Body of pancreas (tissue), 4 donors: ENCODE measurements around the gene CSTPP1. TPM values are rescaled to one million over a fixed set of nuclear protein-coding genes. Genes with fewer than 3 reads are reported as not detected.

ENCODE experiments used
- ATAC-seq: fragments of 150-250 bp; one replicate; pipeline ENCODE4 v1.9.1; 2016
- DNase-seq, 4 donors: peaks; one replicate each; pipeline ENCODE4 v3.0.0-alpha.2; 2019
- H3K27ac ChIP-seq, 4 donors: fragments of 200-600 bp; sonication (generic); 1 replicate in 3 of 4; 2 replicates in 1 of 4; pipeline versions ENCODE4 v1.5.1 to v1.6.1; 2016 to 2019; ENCODE audit warnings: mild to moderate bottlenecking in 1 of 4, mixed read lengths in 1 of 4, moderate library complexity in 1 of 4
- H3K27me3 ChIP-seq, 2 donors: fragments of 200-600 bp; sonication (generic); one replicate each; pipeline ENCODE4 v1.6.0; 2016; ENCODE audit warnings: mild to moderate bottlenecking in 1 of 2
- H3K36me3 ChIP-seq, 2 donors: fragments of 200-600 bp; sonication (generic); replicated peaks in 1 of 2; 2 replicates each; pipeline ENCODE4 v1.5.1; 2016; ENCODE audit warnings: low read depth in 2 of 2; ENCODE audit not compliant: insufficient read depth in 1 of 2
- H3K4me1 ChIP-seq: fragments of 200-600 bp; sonication (generic); one replicate; pipeline ENCODE4 v1.6.0; 2016
- H3K4me3 ChIP-seq, 2 donors: fragments of 200-600 bp; sonication (generic); 1 replicate in 1 of 2; 2 replicates in 1 of 2; pipeline ENCODE4 v1.5.1; 2016 to 2019
- H3K9me3 ChIP-seq, 3 donors: fragments of 200-600 bp; sonication (generic); 1 replicate in 2 of 3; 2 replicates in 1 of 3; pipeline ENCODE4 v1.5.1; 2016
- CTCF ChIP-seq, 7 experiments: fragments of 450-650 bp in 4 of 7; fragments of 200-600 bp in 3 of 7; sonication (generic) in 3 of 7; IDR thresholded peaks; one replicate each; pipeline ENCODE4 v1.5.1; 2016 to 2019; ENCODE audit warnings: antibody characterized with exemption in 7 of 7
- POLR2A ChIP-seq, 3 donors: fragments of 450-650 bp; IDR thresholded peaks; one replicate each; pipeline ENCODE4 v1.6.1; 2016; ENCODE audit warnings: antibody characterized with exemption in 3 of 3, mild to moderate bottlenecking in 2 of 3
- WGBS, 2 donors: methylation state at CpG; one replicate each; pipeline ENCODE4 v1.1.5; 2017; 5-methylcytosine and 5-hydroxymethylcytosine counted together
- intact Hi-C: fragments of 100-400 bp; cut with DNase I; formaldehyde crosslinking; loops from one replicate; pipeline ENCODE4 v1.15.1; 2023
- total RNA-seq, 2 donors: library from RNA; depleted of rRNA; stranded (reverse); fragments of >200 nt; gene quantifications; one replicate each; pipeline ENCODE4 v1.1.0, GENCODE V29; 2016

The CSTPP1 gene
- total RNA-seq, 2 donors from 2014 or later: 11.2 to 13.2 TPM

GRCh38 chr11:46895821-46896220, 40.7 kb upstream of the CSTPP1 start:
- Histone ChIP-seq H3K9me3 (no peaks in the 10 kb centered on the region), H3K4me1 (peaks cover 4% of the 10 kb centered on the region), H3K36me3 (peaks cover 2 to 5% of the 10 kb centered on the region in 2 donors), H3K27ac (no peak overlapping the region), H3K27me3 (no peaks in the 10 kb centered on the region), H3K4me3 (no peak overlapping the region)
- intact Hi-C loops: no loop called here
- DNase-seq: peak; percentile 56 to 80 (median 69)
- TF ChIP-seq POLR2A (IDR thresholded peaks at IDR 0.05) (no peak), CTCF (IDR thresholded peaks at IDR 0.05) (no peak)
- no peak for ATAC-seq
- WGBS, 2 donors: 18 to 50% methylated on average over 3 to 10 of the region's 10 CpGs

GRCh38 chr11:46896719-46897406, 39.7 kb upstream of the CSTPP1 start:
- intact Hi-C loops: no loop called here
- no peaks in the 10 kb centered on the region for H3K27me3 ChIP-seq
- no peak overlapping the region for H3K27ac ChIP-seq
- H3K36me3 ChIP-seq: peaks cover 2 to 5% of the 10 kb centered on the region in 2 donors
- DNase-seq: no peak
- no peak overlapping the region for H3K4me3 ChIP-seq
- no peaks in the 10 kb centered on the region for H3K9me3 ChIP-seq
- no peak for ATAC-seq
- peaks cover 4% of the 10 kb centered on the region for H3K4me1 ChIP-seq
- no peak for TF ChIP-seq POLR2A (IDR thresholded peaks at IDR 0.05)
- no peak for TF ChIP-seq CTCF (IDR thresholded peaks at IDR 0.05)
- 93 to 94% methylated on average over 10 of the region's 10 CpGs for WGBS, 2 donors

- WGBS, 2 donors: 77 to 99% methylated on average over 9 to 17 of the region's 17 CpGs
- TF ChIP-seq CTCF (IDR thresholded peaks at IDR 0.05) (no peak), POLR2A (IDR thresholded peaks at IDR 0.05) (no peak)
- peaks cover 4% of the 10 kb centered on the region for H3K4me1 ChIP-seq
- H3K27ac ChIP-seq: no peak overlapping the region
- no peak for ATAC-seq
- DNase-seq: no peak
- H3K36me3 ChIP-seq: peaks cover 0 to 2% of the 10 kb centered on the region in 2 donors
- intact Hi-C loops: no loop called here
- no peak overlapping the region for H3K4me3 ChIP-seq
- no peaks in the 10 kb centered on the region for H3K9me3 ChIP-seq
- H3K27me3 ChIP-seq: no peaks in the 10 kb centered on the region
These were observed 38.0 kb upstream of the CSTPP1 start for GRCh38 chr11:46898396-46899095.

- Histone ChIP-seq H3K36me3 (peaks cover 0 to 2% of the 10 kb centered on the region in 2 donors), H3K9me3 (no peaks in the 10 kb centered on the region), H3K27ac (no peak overlapping the region), H3K4me3 (no peak overlapping the region), H3K27me3 (no peaks in the 10 kb centered on the region), H3K4me1 (peaks cover 4% of the 10 kb centered on the region)
- 91 to 93% methylated on average over 3 to 13 of the region's 13 CpGs for WGBS, 2 donors
- intact Hi-C loops: no loop called here
- TF ChIP-seq POLR2A (IDR thresholded peaks at IDR 0.05): no peak
- TF ChIP-seq CTCF (IDR thresholded peaks at IDR 0.05): no peak
- no peak for DNase-seq
- ATAC-seq: no peak
These were observed 37.0 kb upstream of the CSTPP1 start for GRCh38 chr11:46899501-46900025.
